Endothelial cell of umbilical vein (primary cell): ENCODE data around the gene RGS4.

Experiments used
- EZH2 ChIP-seq: IDR thresholded peaks from 2 replicates; pipeline ENCODE4 v1.6.1; 2012; ENCODE audit warnings: borderline replicate concordance, low read depth, mild to moderate bottlenecking, moderate library complexity, low read length, inconsistent platforms; ENCODE audit not compliant: severe bottlenecking
- FOS ChIP-seq: IDR thresholded peaks from 2 replicates; pipeline ENCODE4 v1.6.1; 2011; ENCODE audit warnings: mild to moderate bottlenecking, low read length, moderate library complexity, borderline replicate concordance; ENCODE audit not compliant: insufficient read depth
- MAX ChIP-seq: IDR thresholded peaks from 2 replicates; pipeline ENCODE4 v1.6.1; 2011; ENCODE audit not compliant: insufficient read depth, insufficient read length
- MYC ChIP-seq: IDR thresholded peaks from one replicate; pipeline ENCODE4 v1.6.1; 2011; ENCODE audit warnings: mild to moderate bottlenecking, low read depth, low read length
- POLR2A ChIP-seq: IDR thresholded peaks from 2 replicates; pipeline ENCODE4 v1.6.1; 2012; ENCODE audit warnings: low read depth, mild to moderate bottlenecking, control low read depth, low read length
- POLR2AphosphoS5 ChIP-seq: IDR thresholded peaks from 2 replicates; pipeline ENCODE4 v1.6.1; 2012; ENCODE audit warnings: low read depth, mild to moderate bottlenecking, control low read depth, low read length, moderate library complexity; ENCODE audit not compliant: insufficient read depth
- TF ChIP-seq, protein P1 (sequence below), 2 donors: IDR thresholded peaks; 1 replicate in 1 of 2; 2 replicates in 1 of 2; pipeline ENCODE4 v1.5.1; 2011; ENCODE audit warnings: low read length in 2 of 2, mild to moderate bottlenecking in 2 of 2, moderate library complexity in 2 of 2, control low read depth in 1 of 2, inconsistent platforms in 1 of 2, low read depth in 1 of 2; ENCODE audit not compliant: insufficient read depth in 1 of 2; ENCODE audit errors: extremely low read depth in 1 of 2

- TF ChIP-seq, protein P1, sequence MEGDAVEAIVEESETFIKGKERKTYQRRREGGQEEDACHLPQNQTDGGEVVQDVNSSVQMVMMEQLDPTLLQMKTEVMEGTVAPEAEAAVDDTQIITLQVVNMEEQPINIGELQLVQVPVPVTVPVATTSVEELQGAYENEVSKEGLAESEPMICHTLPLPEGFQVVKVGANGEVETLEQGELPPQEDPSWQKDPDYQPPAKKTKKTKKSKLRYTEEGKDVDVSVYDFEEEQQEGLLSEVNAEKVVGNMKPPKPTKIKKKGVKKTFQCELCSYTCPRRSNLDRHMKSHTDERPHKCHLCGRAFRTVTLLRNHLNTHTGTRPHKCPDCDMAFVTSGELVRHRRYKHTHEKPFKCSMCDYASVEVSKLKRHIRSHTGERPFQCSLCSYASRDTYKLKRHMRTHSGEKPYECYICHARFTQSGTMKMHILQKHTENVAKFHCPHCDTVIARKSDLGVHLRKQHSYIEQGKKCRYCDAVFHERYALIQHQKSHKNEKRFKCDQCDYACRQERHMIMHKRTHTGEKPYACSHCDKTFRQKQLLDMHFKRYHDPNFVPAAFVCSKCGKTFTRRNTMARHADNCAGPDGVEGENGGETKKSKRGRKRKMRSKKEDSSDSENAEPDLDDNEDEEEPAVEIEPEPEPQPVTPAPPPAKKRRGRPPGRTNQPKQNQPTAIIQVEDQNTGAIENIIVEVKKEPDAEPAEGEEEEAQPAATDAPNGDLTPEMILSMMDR (IDR thresholded peaks at IDR 0.05; ENCODE audit: extremely low read depth in 1 of 2, insufficient read depth in 1 of 2, low read depth in 1 of 2, low read length in 2 of 2), result no peak
- TF ChIP-seq POLR2A (no peak), POLR2AphosphoS5 (no peak), MAX (no peak), EZH2 (no peak), MYC (no peak), FOS (no peak)
Observed at GRCh38 chr1:163104385-163105099, 35.4 kb downstream of the RGS4 start.
